ENCODE results near the gene ATPAF1.
"Not testable (repeated sequence)": the region's sequence is repeated elsewhere in the genome, so short reads cannot be mapped to it uniquely, and the experiment has no call there.

Gene ATPAF1

DNA sequence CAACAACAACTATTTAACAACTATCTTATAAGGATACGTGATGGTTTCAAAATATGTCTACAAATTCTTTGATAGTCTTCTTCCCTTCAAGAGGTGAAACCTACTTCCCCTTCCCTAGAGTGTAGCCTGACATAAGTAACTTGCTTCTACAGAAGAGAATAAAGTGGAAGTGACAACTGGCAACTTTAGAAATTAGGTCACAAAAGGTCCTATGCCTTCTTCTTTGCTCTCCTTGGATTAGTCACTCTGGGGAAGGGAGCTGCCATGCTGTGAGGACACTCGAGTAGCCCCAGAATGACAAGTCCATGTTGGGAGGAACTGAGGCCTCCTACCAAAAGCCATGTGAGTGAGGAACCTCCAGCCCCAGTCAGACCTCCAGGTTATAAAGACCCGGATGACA lies 31.5 kb upstream of the ATPAF1 start:
- H3K4me3 ChIP-seq (replicated peaks; ENCODE audit: low read depth, low read length) = no peak overlapping the region
- TF ChIP-seq, protein P1, sequence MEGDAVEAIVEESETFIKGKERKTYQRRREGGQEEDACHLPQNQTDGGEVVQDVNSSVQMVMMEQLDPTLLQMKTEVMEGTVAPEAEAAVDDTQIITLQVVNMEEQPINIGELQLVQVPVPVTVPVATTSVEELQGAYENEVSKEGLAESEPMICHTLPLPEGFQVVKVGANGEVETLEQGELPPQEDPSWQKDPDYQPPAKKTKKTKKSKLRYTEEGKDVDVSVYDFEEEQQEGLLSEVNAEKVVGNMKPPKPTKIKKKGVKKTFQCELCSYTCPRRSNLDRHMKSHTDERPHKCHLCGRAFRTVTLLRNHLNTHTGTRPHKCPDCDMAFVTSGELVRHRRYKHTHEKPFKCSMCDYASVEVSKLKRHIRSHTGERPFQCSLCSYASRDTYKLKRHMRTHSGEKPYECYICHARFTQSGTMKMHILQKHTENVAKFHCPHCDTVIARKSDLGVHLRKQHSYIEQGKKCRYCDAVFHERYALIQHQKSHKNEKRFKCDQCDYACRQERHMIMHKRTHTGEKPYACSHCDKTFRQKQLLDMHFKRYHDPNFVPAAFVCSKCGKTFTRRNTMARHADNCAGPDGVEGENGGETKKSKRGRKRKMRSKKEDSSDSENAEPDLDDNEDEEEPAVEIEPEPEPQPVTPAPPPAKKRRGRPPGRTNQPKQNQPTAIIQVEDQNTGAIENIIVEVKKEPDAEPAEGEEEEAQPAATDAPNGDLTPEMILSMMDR (IDR thresholded peaks at IDR 0.05; ENCODE audit: low read depth, low read length, missing control alignments) = no peak
- DNase-seq (ENCODE audit: extremely low read depth, low read depth) = no peak

DNA sequence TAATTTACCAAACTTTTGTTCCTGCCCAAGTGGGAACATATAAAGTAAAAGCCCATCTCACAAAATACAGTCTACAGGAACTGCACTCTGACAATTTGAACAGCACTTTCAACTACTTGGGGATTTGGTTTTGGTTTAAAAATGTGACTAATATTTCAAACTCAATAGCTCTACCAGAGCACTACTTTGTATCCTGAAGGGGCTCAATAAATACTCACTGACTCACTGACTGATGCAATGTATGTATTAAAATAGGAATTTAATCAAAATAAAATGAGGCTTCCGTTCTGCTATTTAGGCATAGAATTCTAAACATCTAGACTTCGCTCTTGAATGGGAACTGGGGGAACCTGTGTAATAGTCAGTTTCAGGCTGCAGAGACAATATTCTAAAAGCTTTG lies 28.9 kb upstream of the ATPAF1 start:
- TF ChIP-seq, protein P1 (IDR thresholded peaks at IDR 0.05; ENCODE audit: low read depth, low read length, missing control alignments) = no peak
- no peak for DNase-seq (ENCODE audit: extremely low read depth, low read depth)
- H3K4me3 ChIP-seq (replicated peaks; ENCODE audit: low read depth, low read length) = no peak overlapping the region

DNA sequence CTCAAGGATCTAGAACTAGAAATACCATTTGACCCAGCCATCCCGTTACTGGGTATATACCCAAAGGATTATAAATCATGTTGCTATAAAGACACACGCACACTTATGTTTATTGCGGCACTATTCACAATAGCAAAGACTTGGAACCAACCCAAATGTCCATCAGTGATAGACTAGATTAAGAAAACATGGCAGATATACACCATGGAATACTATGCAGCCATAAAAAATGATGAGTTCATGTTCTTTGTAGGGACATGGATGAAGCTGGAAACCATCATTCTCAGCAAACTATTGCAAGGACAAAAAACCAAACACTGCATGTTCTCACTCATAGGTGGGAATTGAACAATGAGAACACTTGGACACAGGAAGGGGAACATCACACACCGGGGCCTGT lies 26.5 kb upstream of the ATPAF1 start:
- not testable (repeated sequence) for H3K4me3 ChIP-seq (replicated peaks; ENCODE audit: low read depth, low read length); DNase-seq (ENCODE audit: extremely low read depth, low read depth)

DNA sequence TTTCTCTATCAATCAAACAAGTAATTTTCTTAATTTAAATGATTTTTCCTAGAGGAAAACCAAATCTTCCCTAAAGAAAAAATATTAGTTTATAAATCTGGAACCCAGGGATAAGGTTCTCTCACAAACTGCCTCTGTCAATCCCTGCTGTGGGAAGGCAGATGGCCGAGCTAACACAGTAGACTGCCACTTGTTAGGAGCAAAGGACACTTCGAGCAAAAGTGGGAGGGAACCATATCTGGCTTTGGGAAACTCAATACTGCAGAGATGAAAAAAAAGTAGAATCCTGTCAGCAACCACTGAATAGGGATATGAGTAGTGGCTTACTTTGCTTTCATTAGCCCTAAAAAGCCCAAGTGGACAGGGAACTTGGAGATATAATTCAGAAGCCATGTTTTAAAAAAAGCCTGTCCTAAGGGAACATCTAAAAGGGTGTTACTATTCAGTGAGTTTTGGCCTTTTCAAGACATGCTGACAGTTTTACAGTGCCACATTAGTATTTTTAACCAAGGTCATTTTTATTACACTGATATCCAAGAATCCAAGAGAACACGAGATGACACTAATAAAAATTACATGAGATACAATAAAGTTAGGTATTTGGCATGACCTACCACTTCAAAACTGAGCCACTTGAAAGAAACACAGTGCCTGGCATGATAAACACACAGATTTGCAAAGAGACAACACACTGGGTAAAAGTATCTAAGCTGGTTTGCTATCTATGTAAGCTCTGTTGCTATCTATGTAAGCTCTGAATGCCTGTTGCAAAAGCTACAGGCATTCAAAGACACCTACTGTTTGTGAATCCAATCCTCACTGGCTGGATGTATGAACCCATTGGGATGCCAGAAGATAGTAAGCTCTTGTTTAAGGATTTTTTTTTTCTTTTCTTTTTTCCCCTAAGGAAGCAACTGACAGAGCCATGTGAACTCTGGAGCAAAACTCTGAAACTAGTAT lies 24.9 kb upstream of the ATPAF1 start:
- TF ChIP-seq, protein P1 (IDR thresholded peaks at IDR 0.05; ENCODE audit: low read depth, low read length, missing control alignments) = no peak
- H3K4me3 ChIP-seq (replicated peaks; ENCODE audit: low read depth, low read length) = no peak overlapping the region
- DNase-seq (ENCODE audit: extremely low read depth, low read depth) = no peak

DNA sequence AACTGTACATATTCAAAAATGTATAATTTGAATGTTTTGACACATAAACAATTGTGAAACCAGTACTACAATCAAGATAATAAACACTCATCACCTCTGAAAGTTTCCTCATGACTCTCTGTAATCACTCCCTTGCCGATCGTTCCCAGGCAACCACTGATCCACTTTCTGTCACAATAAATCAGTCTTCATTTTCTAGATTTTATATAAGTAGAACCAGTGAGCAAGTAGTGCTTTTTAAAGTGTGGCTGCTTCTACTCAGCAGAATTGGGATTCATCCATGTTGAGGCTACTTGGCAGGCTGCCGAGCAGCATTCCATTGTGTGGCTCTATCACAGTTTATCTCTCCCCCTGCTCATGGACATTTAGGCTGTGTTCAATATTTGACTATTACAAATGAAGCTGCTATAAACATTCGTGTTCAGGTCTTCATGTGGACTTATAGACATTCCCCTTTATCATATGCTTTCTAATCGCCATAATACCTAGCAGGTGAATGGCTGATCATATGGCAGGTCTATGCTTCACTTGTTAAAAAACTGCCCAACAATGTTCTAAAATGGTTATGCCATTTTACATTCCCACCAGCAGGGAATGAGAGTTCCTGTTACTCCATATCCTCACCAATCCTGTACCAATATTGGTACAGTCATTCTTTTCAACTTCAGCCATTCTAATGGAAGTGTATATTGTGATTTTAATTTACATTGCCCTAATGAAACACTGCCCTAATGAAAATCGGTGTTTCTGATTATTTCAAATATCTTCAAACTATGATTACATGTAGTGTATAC lies 24.0 kb upstream of the ATPAF1 start:
- no peak for DNase-seq (ENCODE audit: extremely low read depth, low read depth)
- TF ChIP-seq, protein P1 (IDR thresholded peaks at IDR 0.05; ENCODE audit: low read depth, low read length, missing control alignments) = no peak
- H3K4me3 ChIP-seq (replicated peaks; ENCODE audit: low read depth, low read length) = no peak overlapping the region

DNA sequence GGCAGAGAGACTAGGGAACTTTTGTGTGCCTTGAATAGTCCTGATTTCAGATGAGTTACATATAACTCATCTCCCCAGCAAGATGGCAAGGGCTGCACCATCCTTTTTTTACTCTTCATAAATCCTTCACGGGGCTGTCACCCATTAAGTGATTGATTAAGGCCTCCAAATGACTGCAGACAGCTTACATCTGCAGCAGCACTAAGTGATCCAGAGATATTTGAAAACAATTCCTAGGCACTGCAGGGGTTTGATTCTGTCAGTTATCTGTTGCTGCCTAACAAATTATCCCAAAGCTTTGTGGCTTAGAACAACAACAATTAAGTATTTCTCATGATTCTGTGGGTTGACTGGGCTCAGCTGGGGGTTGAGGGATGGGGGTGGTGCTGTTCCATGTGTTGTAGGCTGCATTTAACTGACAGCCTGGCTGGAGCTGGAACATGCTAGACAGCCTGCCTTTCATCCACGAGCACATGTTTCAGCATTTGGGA lies 22.8 kb upstream of the ATPAF1 start:
- TF ChIP-seq, protein P1 (IDR thresholded peaks at IDR 0.05; ENCODE audit: low read depth, low read length, missing control alignments) = no peak
- H3K4me3 ChIP-seq (replicated peaks; ENCODE audit: low read depth, low read length) = no peak overlapping the region
- DNase-seq (ENCODE audit: extremely low read depth, low read depth) = no peak

DNA sequence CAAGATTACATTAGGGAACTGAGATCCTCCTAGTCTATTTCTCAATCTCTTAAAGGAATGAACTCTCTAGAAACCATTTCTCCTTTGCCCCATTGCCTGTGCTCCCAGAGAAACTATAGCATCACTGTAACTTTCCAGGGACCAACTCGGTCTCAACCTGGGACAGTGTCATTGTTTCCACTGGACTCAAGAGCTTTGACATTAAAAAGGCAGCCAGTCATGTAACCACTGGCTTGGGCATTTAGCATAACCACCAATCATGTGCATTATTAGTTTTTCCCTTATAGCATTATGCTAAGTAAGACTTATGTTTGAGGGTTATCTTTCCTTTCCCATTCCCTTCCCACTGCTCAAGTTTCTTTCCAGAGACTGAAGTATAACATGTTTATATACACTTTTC lies 21.7 kb upstream of the ATPAF1 start:
- DNase-seq (ENCODE audit: extremely low read depth, low read depth) = no peak
- no peak overlapping the region for H3K4me3 ChIP-seq (replicated peaks; ENCODE audit: low read depth, low read length)
- TF ChIP-seq, protein P1 (IDR thresholded peaks at IDR 0.05; ENCODE audit: low read depth, low read length, missing control alignments) = no peak

Measured in HFF-Myc (cell line).